NB4 (cell line): ENCODE measurements around the gene PIF1.

ENCODE experiments used
- POLR2A ChIP-seq: IDR thresholded peaks from 2 replicates; pipeline ENCODE4 v1.6.1; 2011; ENCODE audit warnings: mild to moderate bottlenecking; ENCODE audit not compliant: insufficient read length; ENCODE audit errors: extremely low read depth
- TF ChIP-seq, protein P1 (sequence below): IDR thresholded peaks from 2 replicates; pipeline ENCODE4 v1.6.1; 2011; ENCODE audit warnings: low read depth, low read length

- TF ChIP-seq, protein P1, sequence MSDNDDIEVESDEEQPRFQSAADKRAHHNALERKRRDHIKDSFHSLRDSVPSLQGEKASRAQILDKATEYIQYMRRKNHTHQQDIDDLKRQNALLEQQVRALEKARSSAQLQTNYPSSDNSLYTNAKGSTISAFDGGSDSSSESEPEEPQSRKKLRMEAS: no peak
- TF ChIP-seq POLR2A: no peak
Observed at GRCh38 chr15:64781299-64781698, 44.1 kb downstream of the PIF1 start.
